K562 (cell line): ENCODE measurements around the gene ERFL. TPM values are rescaled to one million over a fixed set of nuclear protein-coding genes. Genes with fewer than 3 reads are reported as not detected.

Experiments
- EP400 ChIP-seq: fragments of 450-650 bp; IDR thresholded peaks from 2 replicates; pipeline ENCODE4 v1.6.1; 2017; ENCODE audit warnings: antibody characterized with exemption, mild to moderate bottlenecking, moderate library complexity
- NR2C2 ChIP-seq, 2 experiments: fragments of 200-800 bp in 1 of 2; sonication (Bioruptor generic) in 1 of 2; sonication (generic) in 1 of 2; formaldehyde crosslinking in 1 of 2; IDR thresholded peaks; 2 replicates each; pipeline versions ENCODE4 v1.6.1 to v1.8.0; 2016 to 2022; ENCODE audit warnings: mild to moderate bottlenecking in 1 of 2, missing compliant biosample characterization in 1 of 2, missing genetic modification characterization in 1 of 2, missing genetic modification reagents in 1 of 2
- OTX1 ChIP-seq: fragments of 450-650 bp; formaldehyde crosslinking; IDR thresholded peaks from 2 replicates; pipeline ENCODE4 v1.4.0; 2022; ENCODE audit warnings: mild to moderate bottlenecking
- POLR2AphosphoS2 ChIP-seq: IDR thresholded peaks from 2 replicates; pipeline ENCODE4 v1.6.1; 2012; ENCODE audit warnings: low read length, improper control_type of control experiment
- POLR3G ChIP-seq: IDR thresholded peaks from 2 replicates; pipeline ENCODE4 v1.6.1; 2011; ENCODE audit not compliant: insufficient read length, insufficient replicate concordance; ENCODE audit errors: extremely low read depth
- RBFOX2 ChIP-seq: fragments of 200-400 bp; formaldehyde crosslinking; IDR thresholded peaks from 2 replicates; pipeline ENCODE4 v1.6.1; 2017; ENCODE audit warnings: low read depth, mild to moderate bottlenecking, low read length, moderate library complexity
- SPI1 ChIP-seq: IDR thresholded peaks from 2 replicates; pipeline ENCODE4 v1.6.1; 2011; ENCODE audit warnings: low read depth, low read length, control low read depth, borderline replicate concordance
- THRAP3 ChIP-seq: fragments of 450-650 bp; IDR thresholded peaks from 2 replicates; pipeline ENCODE4 v1.6.1; 2016; ENCODE audit warnings: mild to moderate bottlenecking, inconsistent platforms, borderline replicate concordance
- U2AF2 ChIP-seq: fragments of 200-400 bp; formaldehyde crosslinking; optimal IDR thresholded peaks from 2 replicates; pipeline ENCODE3; 2017; ENCODE audit warnings: low read depth, mild to moderate bottlenecking, low read length
- ZNF232 ChIP-seq: sonication (generic); formaldehyde crosslinking; IDR thresholded peaks from 2 replicates; pipeline ENCODE4 v1.8.0; 2022; ENCODE audit warnings: mild to moderate bottlenecking, missing genetic modification reagents
- ZNF507 ChIP-seq: conservative IDR thresholded peaks from 2 replicates; pipeline ENCODE4 v1.6.1; 2017; ENCODE audit warnings: missing genetic modification characterization, missing compliant biosample characterization
- ZNF589 ChIP-seq: fragments of 200-800 bp; sonication (Bioruptor generic); IDR thresholded peaks from 2 replicates; pipeline ENCODE4 v1.6.1; 2016; ENCODE audit warnings: low read depth, missing genetic modification characterization, missing compliant biosample characterization
- ZNF77 ChIP-seq: fragments of 250-450 bp; sonication (Bioruptor Pico); IDR thresholded peaks from 2 replicates; pipeline ENCODE4 v1.5.0; 2020
- polyA plus RNA-seq, 8 experiments: library from polyadenylated mRNA; depleted of rRNA in 4 of 8; stranded (reverse) in 5 of 8; unstranded in 3 of 8; fragments of >200 nt; fragmentation: Nextera tagmentation in 2 of 8; fragmentation: Illumina TruSeq in 1 of 8; extraction: Ambion mirVana in 2 of 8; extraction: Trizol in 1 of 8; gene quantifications; 2 replicates each; pipeline versions ENCODE4 v1.2.1 to v1.2.3, GENCODE V29; 2011 to 2014; ENCODE audit warnings: inconsistent platforms in 1 of 8, missing spikeins in 1 of 8
- total RNA-seq, 7 experiments: library from RNA; depleted of rRNA in 6 of 7; stranded (reverse); fragments of >200 nt in 6 of 7; fragmentation: Illumina TruSeq in 2 of 7; extraction: Trizol in 2 of 7; gene quantifications; 2 replicates each; pipeline versions ENCODE4 v1.2.1 to v1.2.3, GENCODE V29; 2011 to 2021; ENCODE audit warnings: low replicate concordance in 1 of 7
- TF ChIP-seq, protein P1 (sequence below), 2 experiments: fragments of 250-450 bp in 1 of 2; fragments of 450-650 bp in 1 of 2; sonication (Bioruptor Pico) in 1 of 2; IDR thresholded peaks; 2 replicates each; pipeline versions ENCODE4 v1.6.1 to v1.8.0; 2016 to 2021; ENCODE audit warnings: mild to moderate bottlenecking in 2 of 2, moderate library complexity in 2 of 2, missing compliant biosample characterization in 1 of 2, missing genetic modification characterization in 1 of 2
- TF ChIP-seq, protein P2 (sequence below): fragments of 250-450 bp; sonication (Bioruptor Pico); IDR thresholded peaks from 2 replicates; pipeline ENCODE4 v1.4.0; 2020; ENCODE audit warnings: mild to moderate bottlenecking, moderate library complexity
- TF ChIP-seq, protein P3 (sequence below): IDR thresholded peaks from 2 replicates; pipeline ENCODE4 v1.6.1; 2012; ENCODE audit warnings: low read depth, low read length, improper control_type of control experiment, borderline replicate concordance
- TF ChIP-seq, protein P4 (sequence below): fragments of 450-650 bp; formaldehyde crosslinking; IDR thresholded peaks from 2 replicates; pipeline ENCODE4 v1.4.0; 2020; ENCODE audit warnings: mild to moderate bottlenecking
- TF ChIP-seq, protein P5 (sequence below): fragments of 450-650 bp; IDR thresholded peaks from 2 replicates; pipeline ENCODE4 v1.6.1; 2016; ENCODE audit warnings: borderline replicate concordance

Gene ERFL
- total and polyA plus RNA-seq, 9 of the 15 experiments (the other 6 are each of a cell fraction or from before 2014, with no cell fraction given): 0.07 to 0.75 (median 0.32) TPM; not detected in 4

DNA sequence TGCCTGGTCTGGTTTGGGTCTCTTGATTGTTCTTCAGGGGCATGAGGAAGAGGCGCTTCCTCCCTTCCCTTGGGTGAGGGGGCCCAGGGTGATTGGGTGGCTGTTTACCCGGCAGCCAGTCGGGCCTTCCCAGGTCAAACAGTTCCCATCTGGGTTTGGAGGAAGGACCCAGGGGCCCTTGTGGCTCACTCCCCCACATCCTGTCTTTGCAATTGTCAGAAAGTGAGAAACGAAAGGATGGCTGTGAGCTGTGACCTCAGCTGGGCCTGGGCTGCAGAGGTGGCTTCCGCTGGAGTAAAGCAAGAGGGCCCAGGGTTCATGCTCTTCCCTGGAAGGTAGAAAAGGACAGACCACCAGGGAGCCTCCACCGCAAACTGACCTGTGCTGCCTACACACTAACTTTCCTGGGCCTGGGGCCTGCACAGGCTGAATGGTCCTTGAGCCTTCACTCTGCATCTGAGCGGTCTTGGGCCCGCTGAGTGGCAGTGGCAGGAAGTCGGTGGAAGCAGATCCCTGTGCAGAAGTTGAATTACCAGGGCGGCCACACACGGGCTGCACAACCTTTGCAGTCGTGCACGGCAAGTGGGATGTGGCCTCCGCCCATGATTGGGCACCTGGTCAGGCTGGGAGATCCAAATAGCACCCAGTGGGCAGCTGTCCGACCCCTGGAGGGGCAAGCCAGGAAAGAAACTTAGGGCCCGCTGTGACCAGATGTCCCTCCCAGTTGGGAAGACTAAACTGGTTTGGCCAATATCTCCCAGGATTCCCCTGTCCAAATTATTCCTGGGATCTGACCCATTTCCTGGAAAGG is 56.5 kb downstream of the ERFL start (continued):
- TF ChIP-seq, protein P1, sequence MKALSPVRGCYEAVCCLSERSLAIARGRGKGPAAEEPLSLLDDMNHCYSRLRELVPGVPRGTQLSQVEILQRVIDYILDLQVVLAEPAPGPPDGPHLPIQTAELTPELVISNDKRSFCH (CRISPR knock-in tag; IDR thresholded peaks at IDR 0.05): no peak
- TF ChIP-seq, protein P1 (tag; IDR thresholded peaks at IDR 0.05): no peak
- peak; percentile 89; the same call in 1 of the 2 replicates for TF ChIP-seq POLR2AphosphoS2
- no peak for TF ChIP-seq POLR3G
- no peak for TF ChIP-seq EP400
- no peak for TF ChIP-seq ZNF232 (CRISPR knock-in tag)
- TF ChIP-seq, protein P2, sequence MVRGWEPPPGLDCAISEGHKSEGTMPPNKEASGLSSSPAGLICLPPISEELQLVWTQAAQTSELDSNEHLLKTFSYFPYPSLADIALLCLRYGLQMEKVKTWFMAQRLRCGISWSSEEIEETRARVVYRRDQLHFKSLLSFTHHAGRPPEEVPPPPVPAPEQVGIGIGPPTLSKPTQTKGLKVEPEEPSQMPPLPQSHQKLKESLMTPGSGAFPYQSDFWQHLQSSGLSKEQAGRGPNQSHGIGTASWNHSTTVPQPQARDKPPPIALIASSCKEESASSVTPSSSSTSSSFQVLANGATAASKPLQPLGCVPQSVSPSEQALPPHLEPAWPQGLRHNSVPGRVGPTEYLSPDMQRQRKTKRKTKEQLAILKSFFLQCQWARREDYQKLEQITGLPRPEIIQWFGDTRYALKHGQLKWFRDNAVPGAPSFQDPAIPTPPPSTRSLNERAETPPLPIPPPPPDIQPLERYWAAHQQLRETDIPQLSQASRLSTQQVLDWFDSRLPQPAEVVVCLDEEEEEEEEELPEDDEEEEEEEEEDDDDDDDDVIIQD (CRISPR knock-in tag): no peak
- TF ChIP-seq, protein P3, sequence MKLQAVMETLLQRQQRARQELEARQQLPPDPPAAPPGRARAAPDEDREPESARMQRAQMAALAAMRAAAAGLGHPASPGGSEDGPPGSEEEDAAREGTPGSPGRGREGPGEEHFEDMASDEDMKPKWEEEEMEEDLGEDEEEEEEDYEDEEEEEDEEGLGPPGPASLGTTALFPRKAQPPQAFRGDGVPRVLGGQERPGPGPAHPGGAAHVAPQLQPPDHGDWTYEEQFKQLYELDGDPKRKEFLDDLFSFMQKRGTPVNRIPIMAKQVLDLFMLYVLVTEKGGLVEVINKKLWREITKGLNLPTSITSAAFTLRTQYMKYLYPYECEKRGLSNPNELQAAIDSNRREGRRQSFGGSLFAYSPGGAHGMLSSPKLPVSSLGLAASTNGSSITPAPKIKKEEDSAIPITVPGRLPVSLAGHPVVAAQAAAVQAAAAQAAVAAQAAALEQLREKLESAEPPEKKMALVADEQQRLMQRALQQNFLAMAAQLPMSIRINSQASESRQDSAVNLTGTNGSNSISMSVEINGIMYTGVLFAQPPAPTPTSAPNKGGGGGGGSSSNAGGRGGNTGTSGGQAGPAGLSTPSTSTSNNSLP: no peak
- no peak for TF ChIP-seq OTX1 (CRISPR knock-in tag)
- TF ChIP-seq ZNF589 (CRISPR knock-in tag): 0 out of 2 replicates have a peak, but pooled peaks have one; percentile 34
- TF ChIP-seq ZNF507 (tag): no peak
- TF ChIP-seq THRAP3: peak; percentile 16; the same call in 1 of the 2 replicates
- TF ChIP-seq, protein P4, sequence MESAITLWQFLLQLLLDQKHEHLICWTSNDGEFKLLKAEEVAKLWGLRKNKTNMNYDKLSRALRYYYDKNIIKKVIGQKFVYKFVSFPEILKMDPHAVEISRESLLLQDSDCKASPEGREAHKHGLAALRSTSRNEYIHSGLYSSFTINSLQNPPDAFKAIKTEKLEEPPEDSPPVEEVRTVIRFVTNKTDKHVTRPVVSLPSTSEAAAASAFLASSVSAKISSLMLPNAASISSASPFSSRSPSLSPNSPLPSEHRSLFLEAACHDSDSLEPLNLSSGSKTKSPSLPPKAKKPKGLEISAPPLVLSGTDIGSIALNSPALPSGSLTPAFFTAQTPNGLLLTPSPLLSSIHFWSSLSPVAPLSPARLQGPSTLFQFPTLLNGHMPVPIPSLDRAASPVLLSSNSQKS (CRISPR knock-in tag): no peak
- TF ChIP-seq ZNF77 (CRISPR knock-in tag): peak; percentile 28; the same call in 1 of the 2 replicates
- TF ChIP-seq SPI1: no peak
- TF ChIP-seq RBFOX2: peak; percentile 63
- TF ChIP-seq U2AF2: no peak
- no peak for TF ChIP-seq NR2C2 (CRISPR knock-in tag; IDR thresholded peaks at IDR 0.05)
- TF ChIP-seq NR2C2 (tag; IDR thresholded peaks at IDR 0.05): 0 out of 2 replicates have a peak, but pooled peaks have one; percentile 34
- TF ChIP-seq, protein P5, sequence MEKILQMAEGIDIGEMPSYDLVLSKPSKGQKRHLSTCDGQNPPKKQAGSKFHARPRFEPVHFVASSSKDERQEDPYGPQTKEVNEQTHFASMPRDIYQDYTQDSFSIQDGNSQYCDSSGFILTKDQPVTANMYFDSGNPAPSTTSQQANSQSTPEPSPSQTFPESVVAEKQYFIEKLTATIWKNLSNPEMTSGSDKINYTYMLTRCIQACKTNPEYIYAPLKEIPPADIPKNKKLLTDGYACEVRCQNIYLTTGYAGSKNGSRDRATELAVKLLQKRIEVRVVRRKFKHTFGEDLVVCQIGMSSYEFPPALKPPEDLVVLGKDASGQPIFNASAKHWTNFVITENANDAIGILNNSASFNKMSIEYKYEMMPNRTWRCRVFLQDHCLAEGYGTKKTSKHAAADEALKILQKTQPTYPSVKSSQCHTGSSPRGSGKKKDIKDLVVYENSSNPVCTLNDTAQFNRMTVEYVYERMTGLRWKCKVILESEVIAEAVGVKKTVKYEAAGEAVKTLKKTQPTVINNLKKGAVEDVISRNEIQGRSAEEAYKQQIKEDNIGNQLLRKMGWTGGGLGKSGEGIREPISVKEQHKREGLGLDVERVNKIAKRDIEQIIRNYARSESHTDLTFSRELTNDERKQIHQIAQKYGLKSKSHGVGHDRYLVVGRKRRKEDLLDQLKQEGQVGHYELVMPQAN: no peak
